Activated CD8-positive, alpha-beta memory T cell treated with anti-CD3 and anti-CD28 coated beads for 48 hours (primary cell): ENCODE results near the gene TARBP2.

Experiments used
- DNase-seq, 3 experiments: peaks; one replicate each; pipeline ENCODE4 v3.0.0-alpha.2; 2020; ENCODE audit warnings: low read depth in 2 of 3, low spot score in 2 of 3

The TARBP2 gene

GRCh38 chr12:53500776-53501614 lies at the start of gene TARBP2:
TARBP2 (plus strand) TSS chr12:53501283; CDS start chr12:53501409, 126 bp downstream.
- DNase-seq, result peak; percentile 91 to 95 (median 94)

DNA sequence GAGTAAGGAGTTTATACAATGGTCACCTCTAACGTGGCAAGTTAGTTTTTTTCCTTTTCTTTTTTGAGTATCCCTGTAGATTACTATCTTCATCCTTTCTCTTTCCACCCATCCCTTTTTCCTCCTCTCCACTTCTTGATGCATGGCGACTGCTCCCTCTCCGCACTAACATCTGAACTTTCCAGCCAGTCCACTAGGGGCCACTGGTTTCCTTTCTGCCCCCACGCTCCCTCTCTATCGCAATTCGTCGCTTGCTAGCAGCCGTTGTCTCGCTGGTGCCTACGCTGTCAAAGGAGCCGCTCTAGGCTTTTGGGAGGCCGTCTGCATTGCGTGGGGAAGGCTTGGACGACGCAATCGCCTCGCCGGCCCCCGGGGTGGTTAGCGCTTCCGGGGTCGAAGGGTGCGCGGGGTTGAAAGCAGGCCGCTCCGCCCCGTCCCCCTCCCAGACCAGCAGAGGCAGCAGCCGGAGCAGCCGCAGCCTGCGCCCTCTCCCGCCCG lies 49.4 kb upstream of the TARBP2 start, which contains the start of gene PCBP2:
Gene PCBP2 (plus strand): TSS at position 442 of the 498 bp plus-strand sequence. CDS start 2,699 bp downstream, outside the sequence.
- DNase-seq, result peak; percentile 80 to 97 (median 92)

GRCh38 chr12:53452159-53453077 lies 48.7 kb upstream of the TARBP2 start:
- peak; percentile 48 to 56 (median 53) for DNase-seq

DNA sequence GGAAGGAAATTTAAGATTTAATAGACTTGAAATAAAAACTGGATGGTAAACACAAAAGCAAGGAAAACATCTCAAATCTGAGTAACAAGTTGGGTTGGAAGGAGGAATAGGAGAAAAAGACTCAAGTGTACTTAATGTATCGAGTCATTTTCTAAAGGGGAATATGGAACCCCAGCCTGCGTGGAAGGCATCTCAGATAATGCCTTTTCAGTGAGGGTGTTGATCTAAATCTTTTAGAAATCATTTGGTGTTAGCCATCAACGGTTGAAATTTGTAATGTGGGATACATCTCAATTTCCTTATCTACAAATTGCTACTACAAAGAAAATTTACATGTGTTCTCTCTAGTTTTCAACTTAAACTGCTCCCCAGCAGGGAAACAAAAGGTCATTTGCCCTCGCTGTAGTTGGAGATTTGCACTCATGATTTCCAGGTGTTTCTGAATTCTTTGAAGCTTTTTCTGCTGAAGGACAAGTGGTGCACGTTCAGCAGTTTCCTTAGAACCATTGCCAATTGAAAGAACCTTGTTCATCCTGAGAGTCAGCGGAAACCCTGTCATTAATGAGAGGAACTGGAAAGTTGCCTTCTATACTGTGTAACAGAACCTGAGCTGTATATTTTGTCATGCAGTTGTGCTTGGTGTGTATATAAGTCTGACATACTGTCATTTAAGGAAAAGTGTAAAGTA lies 47.0 kb upstream of the TARBP2 start:
- DNase-seq, result no peak

GRCh38 chr12:53454707-53455106 lies 46.4 kb upstream of the TARBP2 start:
- no peak for DNase-seq

GRCh38 chr12:53456654-53457366 lies 44.3 kb upstream of the TARBP2 start:
- no peak for DNase-seq

DNA sequence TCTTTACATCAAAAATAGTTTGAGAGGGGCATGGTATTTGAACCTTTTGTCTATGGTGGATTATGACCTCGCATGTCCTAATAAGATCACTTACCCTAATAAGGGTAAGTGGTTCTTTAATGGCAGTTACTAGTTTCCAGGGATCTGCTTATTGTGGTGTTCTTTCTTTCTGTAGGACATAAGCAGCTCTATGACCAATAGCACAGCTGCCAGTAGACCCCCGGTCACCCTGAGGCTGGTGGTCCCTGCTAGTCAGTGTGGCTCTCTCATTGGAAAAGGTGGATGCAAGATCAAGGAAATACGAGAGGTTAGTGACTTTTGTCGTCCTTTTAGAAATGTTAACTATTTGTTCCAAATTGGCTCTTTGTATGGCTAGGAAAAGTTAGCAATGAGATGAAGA lies 42.0 kb upstream of the TARBP2 start:
- no peak for DNase-seq

DNA sequence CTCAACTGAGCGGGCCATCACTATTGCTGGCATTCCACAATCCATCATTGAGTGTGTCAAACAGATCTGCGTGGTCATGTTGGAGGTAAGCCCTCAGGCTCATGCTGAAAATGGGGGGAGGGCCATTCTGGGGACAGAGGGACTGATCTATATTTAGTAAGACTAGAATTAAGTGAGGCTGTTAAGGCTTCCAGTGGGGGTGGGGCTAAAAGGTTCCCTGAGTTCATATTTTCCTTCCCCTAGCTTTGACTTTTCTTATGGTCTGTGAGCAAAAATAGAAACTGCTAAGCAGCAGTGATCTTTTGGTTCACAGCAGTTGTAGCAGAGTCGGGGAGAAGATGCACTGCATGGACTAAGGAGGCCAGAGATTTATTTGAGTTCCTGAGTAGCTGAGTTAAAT lies 40.0 kb upstream of the TARBP2 start:
- no peak for DNase-seq

GRCh38 chr12:53461591-53461990 lies 39.5 kb upstream of the TARBP2 start:
- no peak for DNase-seq

GRCh38 chr12:53462935-53463334 lies 38.1 kb upstream of the TARBP2 start:
- DNase-seq, result no peak

DNA sequence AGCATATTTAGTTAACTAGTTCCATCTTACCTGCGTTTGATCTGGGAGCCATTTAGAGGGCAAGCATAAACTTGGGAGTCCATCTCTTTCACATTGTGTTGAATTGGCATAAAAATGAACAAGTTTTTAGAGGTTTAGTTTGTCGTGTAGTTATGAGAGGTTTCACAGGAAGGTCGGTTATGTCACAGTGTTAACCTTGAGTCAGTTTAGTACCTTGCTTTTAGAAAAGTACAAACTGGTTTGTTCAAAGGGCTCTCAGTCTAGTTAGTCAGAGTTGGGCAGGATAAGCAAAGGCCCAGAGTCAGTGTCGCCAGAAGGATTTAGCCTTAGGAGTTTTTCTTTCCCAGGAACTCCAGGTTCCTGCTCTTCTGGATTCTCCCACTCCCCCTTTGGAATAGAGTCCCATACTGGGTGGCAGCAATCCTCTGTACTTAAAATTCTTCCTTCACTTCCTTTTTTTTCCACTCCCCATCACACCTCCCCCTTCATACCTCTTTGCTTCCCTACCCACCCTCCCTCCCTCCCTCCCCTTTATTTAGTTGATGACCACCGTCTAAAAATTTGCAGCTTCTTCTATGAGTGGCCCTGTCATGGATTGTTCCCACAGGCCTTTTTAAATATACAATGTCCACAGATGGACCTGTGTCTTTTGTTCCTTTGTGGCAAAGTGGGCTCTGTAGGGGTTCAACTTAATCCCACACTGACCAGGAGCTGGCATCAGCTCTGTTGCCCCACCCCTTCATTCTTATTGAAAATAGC lies 37.1 kb upstream of the TARBP2 start:
- DNase-seq, result no peak

- no peak for DNase-seq
These were observed 36.2 kb upstream of the TARBP2 start for GRCh38 chr12:53464685-53465418.

DNA sequence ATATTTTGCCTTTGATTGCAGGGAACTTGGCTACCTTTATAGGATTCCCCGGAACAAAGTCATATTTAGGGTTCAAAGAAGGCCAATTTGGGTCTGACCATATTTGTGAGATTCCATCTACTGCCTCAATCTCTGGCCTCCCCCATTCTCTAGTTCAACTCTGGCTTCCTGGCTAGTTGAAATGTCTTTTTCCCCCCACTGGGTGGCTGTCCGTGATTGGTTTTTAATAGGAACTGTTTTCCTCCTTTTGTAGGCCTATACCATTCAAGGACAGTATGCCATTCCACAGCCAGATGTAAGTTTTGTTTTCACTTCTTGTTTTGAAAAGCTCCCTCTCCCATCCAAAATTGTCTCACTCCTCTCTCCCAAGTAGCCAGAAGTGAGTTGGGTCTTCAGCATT lies 35.4 kb upstream of the TARBP2 start:
- no peak for DNase-seq

DNA sequence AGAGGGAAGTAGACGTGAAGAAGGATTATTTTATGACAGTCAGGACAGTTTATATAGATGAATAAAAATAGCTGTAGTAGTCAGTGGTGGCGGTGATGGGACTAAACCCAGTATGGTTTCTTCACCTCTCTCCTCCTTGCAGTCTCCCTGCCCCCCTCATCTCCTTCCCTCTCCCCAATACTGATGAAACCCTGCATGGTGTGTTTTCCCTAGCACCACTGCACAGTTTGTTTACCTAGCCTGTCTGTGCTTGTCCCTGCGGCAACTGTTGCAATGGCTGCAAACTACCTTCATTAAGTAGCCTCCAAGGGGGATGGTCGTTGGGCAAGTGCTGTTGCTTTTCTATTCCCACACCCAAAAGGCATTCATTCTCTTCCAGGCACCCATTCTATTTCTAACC lies 34.4 kb upstream of the TARBP2 start:
- no peak for DNase-seq

GRCh38 chr12:53467082-53467481 lies 34.0 kb upstream of the TARBP2 start:
- no peak for DNase-seq

DNA sequence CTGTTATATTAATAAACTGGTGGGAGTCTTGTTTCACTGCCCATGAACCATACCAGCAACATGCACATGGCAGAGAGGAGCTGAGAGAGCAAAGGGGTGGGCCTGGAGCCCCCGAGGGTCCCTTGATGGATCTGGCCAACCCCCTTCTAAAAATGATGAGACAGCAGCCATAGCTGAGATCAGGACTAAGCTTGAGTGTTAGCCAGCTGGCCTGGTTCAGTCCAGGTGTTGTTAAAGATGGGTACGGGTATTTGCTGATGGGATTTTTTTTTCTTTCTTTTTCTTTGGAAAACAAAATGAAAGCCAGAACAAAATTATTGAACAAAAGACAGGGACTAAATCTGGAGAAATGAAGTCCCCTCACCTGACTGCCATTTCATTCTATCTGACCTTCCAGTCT lies 33.2 kb upstream of the TARBP2 start:
- DNase-seq, result no peak

GRCh38 chr12:53468282-53468681 lies 32.8 kb upstream of the TARBP2 start:
- no peak for DNase-seq

DNA sequence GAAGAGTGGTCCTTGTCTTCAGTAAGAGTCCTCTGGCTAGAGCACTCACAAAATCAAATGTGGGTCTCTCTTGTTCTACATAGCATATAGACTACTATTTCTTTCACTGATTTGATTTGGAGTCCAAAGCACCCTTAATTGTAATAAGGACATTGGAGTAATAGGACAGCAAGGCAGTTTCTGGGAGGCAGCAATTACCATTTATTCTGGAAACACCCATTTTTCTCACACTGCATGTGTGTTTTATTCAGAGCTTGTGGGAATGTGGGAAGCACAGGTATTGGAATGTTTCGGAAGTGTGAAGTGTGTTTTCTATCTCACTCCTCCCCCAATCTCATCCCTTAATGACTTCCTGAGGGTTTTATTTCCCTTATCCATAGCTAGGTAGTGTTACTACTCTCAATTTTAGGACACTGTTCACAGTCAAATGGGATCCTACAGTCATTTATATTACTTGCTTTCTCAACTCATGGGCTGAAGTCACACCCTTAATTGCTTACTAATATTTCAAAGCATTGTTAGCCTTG lies 29.0 kb upstream of the TARBP2 start:
- no peak for DNase-seq

DNA sequence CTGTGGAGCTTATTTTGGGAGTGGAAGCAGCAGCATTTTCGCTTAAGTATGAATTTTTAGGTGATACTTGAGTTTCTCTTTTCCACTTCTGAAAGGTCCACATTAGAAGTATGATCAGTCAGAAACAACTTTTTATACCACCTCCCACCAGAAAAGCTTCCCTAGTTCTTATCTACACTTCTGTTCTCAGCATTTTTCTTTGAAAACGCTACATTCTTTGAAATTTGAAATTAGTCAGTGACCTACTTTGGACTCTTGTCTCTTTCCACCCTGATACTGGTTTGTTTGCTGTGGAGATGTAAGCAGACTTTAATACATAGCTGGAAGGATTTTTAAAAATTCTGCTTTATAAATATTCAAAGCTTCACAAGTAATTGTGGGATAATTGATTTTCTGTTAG lies 27.0 kb upstream of the TARBP2 start:
- no peak for DNase-seq
